Neuronal stem cell (in vitro differentiated cells): Measurements from ENCODE around the gene SMIM36.
A peak's percentile ranks its signal among the peaks of the same experiment; 100 is the strongest.

Source experiments
- DNase-seq: peaks from one replicate; pipeline ENCODE4 v3.0.0-alpha.2; 2013; ENCODE audit warnings: low spot score
- H2AFZ ChIP-seq: one replicate; pipeline ENCODE4 v1.6.1; 2013; ENCODE audit warnings: mild to moderate bottlenecking, low read length, inconsistent platforms
- H2AK5ac ChIP-seq: 2 replicates; pipeline ENCODE4 v1.6.1; 2013; ENCODE audit warnings: low read depth, mild to moderate bottlenecking, inconsistent platforms, low read length, moderate library complexity, mixed read lengths
- H2BK120ac ChIP-seq: 2 replicates; pipeline ENCODE4 v1.6.1; 2013; ENCODE audit warnings: low read depth, mild to moderate bottlenecking, inconsistent platforms, low read length, moderate library complexity, mixed read lengths
- H2BK12ac ChIP-seq: one replicate; pipeline ENCODE4 v1.6.1; 2013; ENCODE audit warnings: low read length, inconsistent platforms
- H2BK15ac ChIP-seq: 2 replicates; pipeline ENCODE4 v1.6.1; 2013; ENCODE audit warnings: mild to moderate bottlenecking, low read length, inconsistent platforms, mixed read lengths
- H2BK5ac ChIP-seq: one replicate; pipeline ENCODE4 v1.6.1; 2013; ENCODE audit warnings: inconsistent platforms, mild to moderate bottlenecking, low read length, moderate library complexity
- H3K14ac ChIP-seq: one replicate; pipeline ENCODE4 v1.6.1; 2013; ENCODE audit warnings: low read length, inconsistent platforms
- H3K18ac ChIP-seq: 2 replicates; pipeline ENCODE4 v1.6.1; 2013; ENCODE audit warnings: low read length, inconsistent platforms
- H3K23ac ChIP-seq: 2 replicates; pipeline ENCODE4 v1.6.1; 2013; ENCODE audit warnings: low read depth, mild to moderate bottlenecking, mixed read lengths, low read length, inconsistent platforms; ENCODE audit not compliant: poor library complexity
- H3K27ac ChIP-seq: replicated peaks from 3 replicates; pipeline ENCODE4 v1.5.1; 2013; ENCODE audit warnings: low read length, inconsistent platforms
- H3K27me3 ChIP-seq, 3 experiments: 2 replicates each; pipeline ENCODE4 v1.6.1; 2013; ENCODE audit warnings: low read length in 3 of 3, mild to moderate bottlenecking in 2 of 3, inconsistent platforms in 1 of 3, low read depth in 1 of 3, mixed read lengths in 1 of 3, moderate library complexity in 1 of 3; ENCODE audit not compliant: control insufficient read depth in 3 of 3, insufficient read depth in 3 of 3
- H3K36me3 ChIP-seq, 2 donors: replicated peaks in 1 of 2; 2 replicates each; pipeline ENCODE4 v1.6.1; 2013; ENCODE audit warnings: low read length in 2 of 2; ENCODE audit not compliant: control insufficient read depth in 2 of 2, insufficient read depth in 2 of 2
- H3K4ac ChIP-seq: 2 replicates; pipeline ENCODE4 v1.6.1; 2013; ENCODE audit warnings: inconsistent platforms, mild to moderate bottlenecking, low read length, moderate library complexity
- H3K4me1 ChIP-seq, 2 donors: 1 replicate in 1 of 2; 2 replicates in 1 of 2; pipeline ENCODE4 v1.6.1; 2013; ENCODE audit warnings: low read length in 2 of 2, low read depth in 1 of 2; ENCODE audit not compliant: control insufficient read depth in 2 of 2, insufficient read depth in 1 of 2
- H3K4me2 ChIP-seq: one replicate; pipeline ENCODE4 v1.6.1; 2013; ENCODE audit warnings: mild to moderate bottlenecking, low read length, inconsistent platforms; ENCODE audit not compliant: insufficient read depth, poor library complexity, severe bottlenecking
- H3K4me3 ChIP-seq, 2 donors: 2 replicates each; pipeline ENCODE4 v1.5.1; 2013; ENCODE audit warnings: low read length in 2 of 2, mild to moderate bottlenecking in 2 of 2, inconsistent platforms in 1 of 2, moderate library complexity in 1 of 2
- H3K79me1 ChIP-seq: one replicate; pipeline ENCODE4 v1.6.1; 2013; ENCODE audit warnings: low read depth, mild to moderate bottlenecking, inconsistent platforms, low read length, moderate library complexity
- H3K9ac ChIP-seq: one replicate; pipeline ENCODE4 v1.6.1; 2013; ENCODE audit warnings: mild to moderate bottlenecking, low read depth, low read length, inconsistent platforms; ENCODE audit not compliant: poor library complexity
- H3K9me3 ChIP-seq, 2 donors: replicated peaks in 1 of 2; 2 replicates each; pipeline versions ENCODE3 to v1.6.1; 2013; ENCODE audit warnings: low read length in 2 of 2, mild to moderate bottlenecking in 2 of 2, inconsistent platforms in 1 of 2, low read depth in 1 of 2, mixed read lengths in 1 of 2, moderate library complexity in 1 of 2; ENCODE audit not compliant: control insufficient read depth in 2 of 2, insufficient read depth in 1 of 2
- H4K8ac ChIP-seq: one replicate; pipeline ENCODE4 v1.6.1; 2013; ENCODE audit warnings: low read depth, mild to moderate bottlenecking, inconsistent platforms, low read length, moderate library complexity
- H4K91ac ChIP-seq: one replicate; pipeline ENCODE4 v1.6.1; 2013; ENCODE audit warnings: low read length, low read depth, mild to moderate bottlenecking, inconsistent platforms; ENCODE audit not compliant: poor library complexity
- WGBS, 2 donors: extraction: QIAGEN DNeasy Blood & Tissue Kit; methylation state at CpG; one replicate each; pipeline ENCODE4 v1.1.7; 2013; ENCODE audit warnings: missing lambda C conversion rate in 2 of 2, mixed read lengths in 1 of 2; ENCODE audit not compliant: insufficient read length in 2 of 2, insufficient replicate concordance in 1 of 2; ENCODE audit errors: extremely low coverage in 2 of 2; 5-methylcytosine and 5-hydroxymethylcytosine counted together

The SMIM36 gene

DNA sequence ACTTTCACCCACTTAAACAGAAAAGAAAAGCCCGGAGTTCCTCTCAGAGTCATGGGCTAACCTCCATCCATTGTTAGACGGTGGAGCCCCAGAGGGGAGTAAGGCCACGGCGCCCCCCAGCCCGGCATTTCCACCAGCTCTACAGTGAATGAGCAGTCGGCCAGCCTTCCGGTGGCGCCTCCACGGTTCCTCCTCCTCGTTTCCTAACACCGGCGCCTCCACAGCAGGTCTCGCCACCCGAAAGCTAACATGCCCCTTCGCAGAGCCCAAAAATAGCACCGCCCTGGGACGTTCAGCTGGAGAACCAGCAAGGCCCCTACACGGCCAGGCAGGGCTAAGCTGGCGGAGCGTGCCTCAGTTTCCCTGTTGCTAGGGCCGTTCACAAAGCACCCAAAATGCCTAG lies 90.5 kb downstream of the SMIM36 start:
- Histone ChIP-seq H3K36me3 (peaks cover 5 to 18% of the 10 kb centered on the region in 2 donors), H3K4me2 (peak overlapping the region; percentile 90), H2AFZ (peak overlapping the region; percentile 96), H3K4ac (peak overlapping the region; percentile 85), H3K79me1 (peaks cover 7% of the 10 kb centered on the region), H2AK5ac (peak overlapping the region; percentile 93), H3K27me3 (peaks cover 0 to 9% (median 0%) of the 10 kb centered on the region in 3 experiments), H3K9ac (peak overlapping the region; percentile 95), H2BK120ac (no peak overlapping the region), H3K23ac (peak overlapping the region; percentile 69), H3K9me3 (peaks cover 5 to 29% of the 10 kb centered on the region in 2 donors), H3K18ac (peak overlapping the region; percentile 97), H4K8ac (no peak overlapping the region), H3K4me3 (peak overlapping the region; percentile 83 to 95), H3K4me1 (peaks cover 4 to 5% of the 10 kb centered on the region in 2 donors), H2BK12ac (no peak overlapping the region), H3K27ac (peak overlapping the region; percentile 69), H2BK5ac (peak overlapping the region; percentile 93), H3K14ac (peak overlapping the region; percentile 82), H2BK15ac (peak overlapping the region; percentile 69), H4K91ac (peak overlapping the region; percentile 77)
- no CpG with 5 or more reads among the region's 21 CpGs for WGBS, 2 donors
- DNase-seq: peak; percentile 32

- H4K8ac ChIP-seq: no peak overlapping the region
Observed at GRCh38 chr17:55420067-55420775, 91.0 kb downstream of the SMIM36 start.

GRCh38 chr17:55418369-55419268 lies 92.6 kb downstream of the SMIM36 start:
- no peak overlapping the region for H3K23ac ChIP-seq
- H3K27ac ChIP-seq: no peak overlapping the region
- no peak overlapping the region for H2BK120ac ChIP-seq
- H3K14ac ChIP-seq: no peak overlapping the region
- no peaks in the 10 kb centered on the region for H3K27me3 ChIP-seq
- H4K91ac ChIP-seq: no peak overlapping the region
- no peak overlapping the region for H2BK5ac ChIP-seq
- H3K79me1 ChIP-seq: peaks cover 9% of the 10 kb centered on the region
- H2BK15ac ChIP-seq: no peak overlapping the region
- H3K36me3 ChIP-seq: peaks cover 9 to 30% of the 10 kb centered on the region in 2 donors
- H2BK12ac ChIP-seq: no peak overlapping the region
- no peak overlapping the region for H3K9ac ChIP-seq
- no peak overlapping the region for H2AK5ac ChIP-seq
- no CpG with 5 or more reads among the region's 3 CpGs for WGBS, 2 donors
- no peak overlapping the region for H4K8ac ChIP-seq
- peaks cover 5 to 33% of the 10 kb centered on the region in 2 donors for H3K9me3 ChIP-seq
- no peak overlapping the region for H2AFZ ChIP-seq
- no peak overlapping the region for H3K18ac ChIP-seq
- H3K4me2 ChIP-seq: no peak overlapping the region
- DNase-seq: no peak
- H3K4me1 ChIP-seq: peaks cover 5% of the 10 kb centered on the region in 2 donors
- H3K4ac ChIP-seq: no peak overlapping the region
- H3K4me3 ChIP-seq: no peak overlapping the region

More at GRCh38 chr17:55420067-55420775, 91.0 kb downstream of the SMIM36 start:
- Histone ChIP-seq H3K4ac (no peak overlapping the region), H3K4me3 (peak overlapping the region; percentile 83 to 95), H3K9me3 (peaks cover 5 to 33% of the 10 kb centered on the region in 2 donors), H3K23ac (no peak overlapping the region), H3K9ac (peak overlapping the region; percentile 95), H4K91ac (no peak overlapping the region), H3K27ac (no peak overlapping the region), H2BK12ac (no peak overlapping the region), H3K27me3 (peaks cover 0 to 4% (median 0%) of the 10 kb centered on the region in 3 experiments), H2BK120ac (no peak overlapping the region), H2BK15ac (no peak overlapping the region), H3K14ac (no peak overlapping the region), H3K4me1 (peaks cover 4 to 5% of the 10 kb centered on the region in 2 donors), H3K18ac (no peak overlapping the region), H3K36me3 (peaks cover 5 to 18% of the 10 kb centered on the region in 2 donors), H3K79me1 (peaks cover 7% of the 10 kb centered on the region), H2AK5ac (no peak overlapping the region), H2BK5ac (no peak overlapping the region), H2AFZ (peak overlapping the region; percentile 96), H3K4me2 (peak overlapping the region; percentile 90)
- no CpG with 5 or more reads among the region's 6 CpGs for WGBS, 2 donors
- DNase-seq: no peak
